K562 (cell line): ENCODE results near the gene EFEMP2.

Experiments used
- CBX5 ChIP-seq: IDR thresholded peaks from 2 replicates; pipeline ENCODE4 v1.6.1; 2014; ENCODE audit warnings: low read depth, borderline replicate concordance
- FOXA3 ChIP-seq, 2 experiments: fragments of 450-650 bp in 1 of 2; sonication (generic) in 1 of 2; formaldehyde crosslinking; IDR thresholded peaks in 1 of 2; conservative IDR thresholded peaks in 1 of 2; 2 replicates each; pipeline versions ENCODE4 v1.4.0 to v1.8.0; 2020 to 2022; ENCODE audit warnings: mild to moderate bottlenecking in 2 of 2, missing genetic modification reagents in 1 of 2
- FOXJ2 ChIP-seq: fragments of 200-800 bp; sonication (Bioruptor generic); IDR thresholded peaks from 2 replicates; pipeline ENCODE4 v1.6.1; 2016; ENCODE audit warnings: missing genetic modification characterization, missing compliant biosample characterization
- POLR3G ChIP-seq: IDR thresholded peaks from 2 replicates; pipeline ENCODE4 v1.6.1; 2011; ENCODE audit not compliant: insufficient read length, insufficient replicate concordance; ENCODE audit errors: extremely low read depth
- SMAD1 ChIP-seq: fragments of 150-350 bp; IDR thresholded peaks from 2 replicates; pipeline ENCODE4 v1.6.1; 2014; ENCODE audit warnings: low read length, low read depth; ENCODE audit not compliant: partially characterized antibody
- TF ChIP-seq, protein P1 (sequence below): fragments of 150-350 bp; IDR thresholded peaks from 2 replicates; pipeline ENCODE4 v1.6.1; 2014; ENCODE audit warnings: low read depth, mild to moderate bottlenecking, low read length, borderline replicate concordance
- TF ChIP-seq, protein P2 (sequence below), 3 experiments: IDR thresholded peaks in 2 of 3; conservative IDR thresholded peaks in 1 of 3; 2 replicates each; pipeline ENCODE4 v1.5.1; 2011 to 2012; ENCODE audit warnings: low read length in 3 of 3, mild to moderate bottlenecking in 3 of 3, control low read depth in 2 of 3, improper control_type of control experiment in 1 of 3, inconsistent platforms in 1 of 3, low read depth in 1 of 3, mixed read lengths in 1 of 3, moderate library complexity in 1 of 3; ENCODE audit not compliant: insufficient read depth in 2 of 3
- TF ChIP-seq, protein P3 (sequence below): fragments of 450-650 bp; IDR thresholded peaks from 2 replicates; pipeline ENCODE4 v1.6.1; 2016

DNA sequence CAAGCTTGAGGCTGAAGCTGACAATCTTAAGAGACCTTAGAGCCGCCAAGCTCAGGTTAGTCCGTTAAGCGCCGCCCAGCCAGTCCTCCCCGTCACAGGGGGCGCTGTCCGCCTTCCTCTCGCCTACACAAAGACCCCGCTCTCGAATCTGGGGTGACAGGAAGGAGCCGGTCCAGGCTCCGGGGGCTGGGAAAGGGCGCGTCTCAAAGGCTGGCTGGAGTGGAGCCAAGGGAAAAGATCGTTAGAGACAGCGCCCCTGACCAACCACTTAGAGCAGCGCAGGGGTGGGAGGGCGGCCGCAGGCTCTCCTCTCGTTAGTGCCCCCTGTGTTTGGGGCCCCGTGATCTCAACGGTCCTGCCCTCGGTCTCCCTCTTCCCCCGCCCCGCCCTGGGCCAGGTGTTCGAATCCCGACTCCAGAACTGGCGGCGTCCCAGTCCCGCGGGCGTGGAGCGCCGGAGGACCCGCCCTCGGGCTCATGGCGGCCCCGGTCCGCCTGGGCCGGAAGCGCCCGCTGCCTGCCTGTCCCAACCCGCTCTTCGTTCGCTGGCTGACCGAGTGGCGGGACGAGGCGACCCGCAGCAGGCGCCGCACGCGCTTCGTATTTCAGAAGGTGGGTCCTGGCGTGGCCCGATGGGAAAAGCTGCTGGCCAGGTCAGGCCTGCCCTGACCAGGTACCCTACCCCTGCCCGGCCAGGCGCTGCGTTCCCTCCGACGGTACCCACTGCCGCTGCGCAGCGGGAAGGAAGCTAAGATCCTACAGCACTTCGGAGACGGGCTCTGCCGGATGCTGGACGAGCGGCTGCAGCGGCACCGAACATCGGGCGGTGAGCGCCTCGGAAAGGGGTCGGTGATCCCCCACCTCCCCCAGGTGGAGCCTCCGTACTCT is 12.1 kb downstream of the EFEMP2 start, which contains the start of gene MUS81:
- TF ChIP-seq FOXJ2 (tag), result no peak
- TF ChIP-seq, protein P1, sequence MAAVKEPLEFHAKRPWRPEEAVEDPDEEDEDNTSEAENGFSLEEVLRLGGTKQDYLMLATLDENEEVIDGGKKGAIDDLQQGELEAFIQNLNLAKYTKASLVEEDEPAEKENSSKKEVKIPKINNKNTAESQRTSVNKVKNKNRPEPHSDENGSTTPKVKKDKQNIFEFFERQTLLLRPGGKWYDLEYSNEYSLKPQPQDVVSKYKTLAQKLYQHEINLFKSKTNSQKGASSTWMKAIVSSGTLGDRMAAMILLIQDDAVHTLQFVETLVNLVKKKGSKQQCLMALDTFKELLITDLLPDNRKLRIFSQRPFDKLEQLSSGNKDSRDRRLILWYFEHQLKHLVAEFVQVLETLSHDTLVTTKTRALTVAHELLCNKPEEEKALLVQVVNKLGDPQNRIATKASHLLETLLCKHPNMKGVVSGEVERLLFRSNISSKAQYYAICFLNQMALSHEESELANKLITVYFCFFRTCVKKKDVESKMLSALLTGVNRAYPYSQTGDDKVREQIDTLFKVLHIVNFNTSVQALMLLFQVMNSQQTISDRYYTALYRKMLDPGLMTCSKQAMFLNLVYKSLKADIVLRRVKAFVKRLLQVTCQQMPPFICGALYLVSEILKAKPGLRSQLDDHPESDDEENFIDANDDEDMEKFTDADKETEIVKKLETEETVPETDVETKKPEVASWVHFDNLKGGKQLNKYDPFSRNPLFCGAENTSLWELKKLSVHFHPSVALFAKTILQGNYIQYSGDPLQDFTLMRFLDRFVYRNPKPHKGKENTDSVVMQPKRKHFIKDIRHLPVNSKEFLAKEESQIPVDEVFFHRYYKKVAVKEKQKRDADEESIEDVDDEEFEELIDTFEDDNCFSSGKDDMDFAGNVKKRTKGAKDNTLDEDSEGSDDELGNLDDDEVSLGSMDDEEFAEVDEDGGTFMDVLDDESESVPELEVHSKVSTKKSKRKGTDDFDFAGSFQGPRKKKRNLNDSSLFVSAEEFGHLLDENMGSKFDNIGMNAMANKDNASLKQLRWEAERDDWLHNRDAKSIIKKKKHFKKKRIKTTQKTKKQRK, result no peak
- TF ChIP-seq, protein P2, sequence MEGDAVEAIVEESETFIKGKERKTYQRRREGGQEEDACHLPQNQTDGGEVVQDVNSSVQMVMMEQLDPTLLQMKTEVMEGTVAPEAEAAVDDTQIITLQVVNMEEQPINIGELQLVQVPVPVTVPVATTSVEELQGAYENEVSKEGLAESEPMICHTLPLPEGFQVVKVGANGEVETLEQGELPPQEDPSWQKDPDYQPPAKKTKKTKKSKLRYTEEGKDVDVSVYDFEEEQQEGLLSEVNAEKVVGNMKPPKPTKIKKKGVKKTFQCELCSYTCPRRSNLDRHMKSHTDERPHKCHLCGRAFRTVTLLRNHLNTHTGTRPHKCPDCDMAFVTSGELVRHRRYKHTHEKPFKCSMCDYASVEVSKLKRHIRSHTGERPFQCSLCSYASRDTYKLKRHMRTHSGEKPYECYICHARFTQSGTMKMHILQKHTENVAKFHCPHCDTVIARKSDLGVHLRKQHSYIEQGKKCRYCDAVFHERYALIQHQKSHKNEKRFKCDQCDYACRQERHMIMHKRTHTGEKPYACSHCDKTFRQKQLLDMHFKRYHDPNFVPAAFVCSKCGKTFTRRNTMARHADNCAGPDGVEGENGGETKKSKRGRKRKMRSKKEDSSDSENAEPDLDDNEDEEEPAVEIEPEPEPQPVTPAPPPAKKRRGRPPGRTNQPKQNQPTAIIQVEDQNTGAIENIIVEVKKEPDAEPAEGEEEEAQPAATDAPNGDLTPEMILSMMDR (IDR thresholded peaks at IDR 0.05 in 2 of 3, conservative IDR thresholded peaks at IDR 0.05 in 1 of 3; ENCODE audit: insufficient read depth in 2 of 3, low read depth in 1 of 3, low read length in 3 of 3), result peak; percentile 84 to 94 (median 88)
- no peak for TF ChIP-seq POLR3G
- TF ChIP-seq FOXA3 (CRISPR knock-in tag; conservative IDR thresholded peaks at IDR 0.05 in 1 of 2, IDR thresholded peaks at IDR 0.05 in 1 of 2), result 0 out of 4 replicates have a peak, but pooled peaks of 1 of the 2 experiments have one; percentile 37
- TF ChIP-seq, protein P3, sequence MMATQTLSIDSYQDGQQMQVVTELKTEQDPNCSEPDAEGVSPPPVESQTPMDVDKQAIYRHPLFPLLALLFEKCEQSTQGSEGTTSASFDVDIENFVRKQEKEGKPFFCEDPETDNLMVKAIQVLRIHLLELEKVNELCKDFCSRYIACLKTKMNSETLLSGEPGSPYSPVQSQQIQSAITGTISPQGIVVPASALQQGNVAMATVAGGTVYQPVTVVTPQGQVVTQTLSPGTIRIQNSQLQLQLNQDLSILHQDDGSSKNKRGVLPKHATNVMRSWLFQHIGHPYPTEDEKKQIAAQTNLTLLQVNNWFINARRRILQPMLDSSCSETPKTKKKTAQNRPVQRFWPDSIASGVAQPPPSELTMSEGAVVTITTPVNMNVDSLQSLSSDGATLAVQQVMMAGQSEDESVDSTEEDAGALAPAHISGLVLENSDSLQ, result peak; percentile 96
- TF ChIP-seq CBX5, result no peak
- peak; percentile 80 for TF ChIP-seq SMAD1
